ENCODE measurements around the gene HOXC13.

Gene HOXC13

GRCh38 chr12:53937099-53937498, 1.5 kb upstream of the HOXC13 start:
- in situ Hi-C loops (cut with HindIII; ENCODE audit: low pct_ligation_motif_present, low pct_unique_long_range_greater_than_20kb, low sequenced_read_pairs): no loop called here
- DNase-seq: no peak

GRCh38 chr12:53937596-53938325, 870 bp upstream of the HOXC13 start:
- in situ Hi-C loops (cut with HindIII; ENCODE audit: low pct_ligation_motif_present, low pct_unique_long_range_greater_than_20kb, low sequenced_read_pairs): no loop called here
- DNase-seq: no peak

- peak; percentile 23 for DNase-seq
- in situ Hi-C loops (cut with HindIII; ENCODE audit: low pct_ligation_motif_present, low pct_unique_long_range_greater_than_20kb, low sequenced_read_pairs): no loop called here
Observed at GRCh38 chr12:53939141-53940108, 794 bp downstream of the HOXC13 start.

GRCh38 chr12:53940443-53941014, 1.9 kb downstream of the HOXC13 start:
- DNase-seq: no peak
- in situ Hi-C loops (cut with HindIII; ENCODE audit: low pct_ligation_motif_present, low pct_unique_long_range_greater_than_20kb, low sequenced_read_pairs): no loop called here

- in situ Hi-C loops (cut with HindIII; ENCODE audit: low pct_ligation_motif_present, low pct_unique_long_range_greater_than_20kb, low sequenced_read_pairs): no loop called here
- no peak for DNase-seq
Observed at GRCh38 chr12:53941187-53941586, 2.6 kb downstream of the HOXC13 start.

GRCh38 chr12:53941750-53942149, 3.1 kb downstream of the HOXC13 start:
- in situ Hi-C loops (cut with HindIII; ENCODE audit: low pct_ligation_motif_present, low pct_unique_long_range_greater_than_20kb, low sequenced_read_pairs): no loop called here
- DNase-seq: no peak

- in situ Hi-C loops (cut with HindIII; ENCODE audit: low pct_ligation_motif_present, low pct_unique_long_range_greater_than_20kb, low sequenced_read_pairs): no loop called here
- no peak for DNase-seq
Observed at GRCh38 chr12:53942467-53942997, 3.9 kb downstream of the HOXC13 start.

- in situ Hi-C loops (cut with HindIII; ENCODE audit: low pct_ligation_motif_present, low pct_unique_long_range_greater_than_20kb, low sequenced_read_pairs): no loop called here
- DNase-seq: no peak
Observed at GRCh38 chr12:53944209-53944608, 5.6 kb downstream of the HOXC13 start.

GRCh38 chr12:53944907-53945847, 6.5 kb downstream of the HOXC13 start:
- no peak for DNase-seq
- in situ Hi-C loops (cut with HindIII; ENCODE audit: low pct_ligation_motif_present, low pct_unique_long_range_greater_than_20kb, low sequenced_read_pairs): no loop called here

GRCh38 chr12:53947743-53948142, 9.1 kb downstream of the HOXC13 start:
- DNase-seq: no peak
- in situ Hi-C loops (cut with HindIII; ENCODE audit: low pct_ligation_motif_present, low pct_unique_long_range_greater_than_20kb, low sequenced_read_pairs): no loop called here

- in situ Hi-C loops (cut with HindIII; ENCODE audit: low pct_ligation_motif_present, low pct_unique_long_range_greater_than_20kb, low sequenced_read_pairs): no loop called here
- no peak for DNase-seq
Observed at GRCh38 chr12:53948650-53949593, 10.3 kb downstream of the HOXC13 start.

- no peak for DNase-seq
- in situ Hi-C loops (cut with HindIII; ENCODE audit: low pct_ligation_motif_present, low pct_unique_long_range_greater_than_20kb, low sequenced_read_pairs): no loop called here
Observed at GRCh38 chr12:53949631-53950436, 11.2 kb downstream of the HOXC13 start.

- no peak for DNase-seq
- in situ Hi-C loops (cut with HindIII; ENCODE audit: low pct_ligation_motif_present, low pct_unique_long_range_greater_than_20kb, low sequenced_read_pairs): no loop called here
Observed at GRCh38 chr12:53950437-53950773, 11.8 kb downstream of the HOXC13 start.

GRCh38 chr12:53950789-53951576, 12.4 kb downstream of the HOXC13 start:
- in situ Hi-C loops (cut with HindIII; ENCODE audit: low pct_ligation_motif_present, low pct_unique_long_range_greater_than_20kb, low sequenced_read_pairs): no loop called here
- no peak for DNase-seq

GRCh38 chr12:53951577-53952334, 13.1 kb downstream of the HOXC13 start:
- in situ Hi-C loops (cut with HindIII; ENCODE audit: low pct_ligation_motif_present, low pct_unique_long_range_greater_than_20kb, low sequenced_read_pairs): no loop called here

More at GRCh38 chr12:53951577-53952334, 13.1 kb downstream of the HOXC13 start:
- DNase-seq: no peak

Data from ACHN (cell line).